GM18505 (cell line): ENCODE measurements around the gene ERAL1.
"Not testable (repeated sequence)": the region's sequence is repeated elsewhere in the genome, so short reads cannot be mapped to it uniquely, and the experiment has no call there.

ENCODE experiments used
- ATAC-seq: cut with Tn5 transposase; IDR thresholded peaks from one replicate; pipeline ENCODE4 v1.9.1; 2021; ENCODE audit not compliant: unreplicated experiment
- POLR2A ChIP-seq: IDR thresholded peaks from 4 replicates; pipeline ENCODE4 v1.6.1; 2011; ENCODE audit warnings: borderline replicate concordance; ENCODE audit not compliant: insufficient read depth, insufficient read length; ENCODE audit errors: extremely low read depth

The ERAL1 gene

GRCh38 chr17:28895794-28896447, 41.1 kb downstream of the ERAL1 start:
- TF ChIP-seq POLR2A: no peak
- no peak for ATAC-seq

GRCh38 chr17:28896491-28896883, 41.7 kb downstream of the ERAL1 start:
- TF ChIP-seq POLR2A: no peak
- no peak for ATAC-seq

GRCh38 chr17:28896884-28897768, 42.3 kb downstream of the ERAL1 start, which contains the start of gene FLOT2:
TSS of gene FLOT2 (minus strand) at chr17:28897733. CDS start at chr17:28897574, 159 bp downstream.
- TF ChIP-seq POLR2A: peak; percentile 51
- ATAC-seq: no peak

DNA sequence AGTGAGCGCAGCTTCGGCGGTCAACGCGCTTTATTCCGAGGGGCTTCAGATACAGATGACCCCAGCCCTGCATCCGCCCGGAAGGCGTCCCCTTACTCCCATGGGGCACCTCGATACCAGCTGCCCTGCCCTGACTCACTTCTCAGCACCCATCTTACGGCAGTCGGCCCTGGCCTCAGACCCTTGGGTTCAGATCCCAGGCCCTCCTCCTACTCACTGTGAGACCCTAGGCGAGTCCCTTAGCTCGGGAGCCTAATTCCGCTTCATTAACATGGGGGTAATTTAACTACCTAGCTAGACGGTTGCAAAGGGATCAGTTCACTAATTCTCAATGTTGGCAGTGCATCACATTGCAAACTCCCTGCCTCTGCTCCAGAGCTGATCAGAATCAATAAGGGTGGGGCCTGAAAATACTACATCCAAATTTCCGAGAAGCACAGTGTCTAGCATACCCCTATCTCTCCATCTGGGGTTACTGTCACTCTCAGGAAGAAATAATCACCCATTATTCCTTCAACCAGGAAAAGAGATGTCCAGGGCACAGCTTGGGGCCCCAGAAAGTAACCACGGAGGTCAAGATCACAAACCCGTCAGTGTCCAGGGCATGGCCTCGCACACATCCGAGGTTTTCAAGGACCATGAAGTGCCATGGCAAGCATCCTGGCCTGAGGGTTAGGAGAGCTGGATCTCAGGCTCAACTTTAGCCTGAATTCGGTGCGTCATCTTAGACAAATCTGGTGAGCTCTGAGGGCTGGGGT, 43.1 kb downstream of the ERAL1 start:
- no peak for ATAC-seq
- TF ChIP-seq POLR2A: no peak

DNA sequence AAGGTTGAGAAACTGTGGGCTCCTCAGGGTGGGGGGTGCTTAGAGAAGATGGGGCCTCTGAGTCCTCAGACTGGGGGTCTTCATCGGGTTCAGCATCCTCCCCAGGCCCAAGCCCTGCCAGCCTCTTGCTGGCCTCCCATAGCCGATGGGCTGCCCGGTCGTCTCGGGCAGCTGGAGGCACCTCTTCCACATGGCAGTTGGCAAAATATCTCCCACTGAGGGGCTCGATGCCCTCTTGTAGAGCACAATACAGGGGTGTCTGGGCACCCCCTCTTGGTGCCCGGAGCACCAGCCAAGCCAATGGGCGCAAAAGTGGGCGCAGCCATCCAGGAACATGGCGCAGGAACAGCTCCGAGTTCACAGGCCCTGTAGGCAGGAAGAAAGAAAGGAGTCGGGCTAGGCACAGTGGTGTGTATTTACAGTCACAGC, 43.7 kb downstream of the ERAL1 start:
- TF ChIP-seq POLR2A: no peak
- no peak for ATAC-seq

DNA sequence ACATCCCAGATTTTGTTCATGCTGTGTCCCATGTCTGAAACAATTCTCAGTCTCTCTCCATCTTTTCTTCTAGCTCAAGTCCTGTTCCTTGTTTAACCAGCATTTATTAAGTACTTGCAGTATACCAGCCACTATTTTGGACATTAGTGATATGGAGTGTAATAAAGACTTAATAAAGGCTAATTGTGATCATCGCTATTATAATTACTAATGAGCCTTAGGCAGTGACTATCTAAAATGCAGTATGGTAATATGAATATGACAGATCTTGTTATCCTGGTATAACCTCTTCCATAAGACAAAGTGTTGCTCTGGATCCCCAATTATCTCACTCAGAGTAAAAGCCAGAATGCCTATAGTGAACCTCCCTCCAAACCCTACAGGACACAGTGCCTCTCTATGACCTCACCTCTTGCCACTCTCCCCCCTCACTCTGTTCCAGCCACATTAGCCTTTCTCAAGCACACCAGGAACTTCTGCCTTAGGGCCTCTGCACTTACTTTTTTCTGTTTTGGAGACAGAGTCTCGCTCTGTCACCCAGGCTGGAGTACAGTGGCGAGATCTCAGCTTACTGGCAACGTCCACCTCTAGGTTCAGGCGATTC, 44.5 kb downstream of the ERAL1 start:
- ATAC-seq: no peak
- TF ChIP-seq POLR2A: no peak

DNA sequence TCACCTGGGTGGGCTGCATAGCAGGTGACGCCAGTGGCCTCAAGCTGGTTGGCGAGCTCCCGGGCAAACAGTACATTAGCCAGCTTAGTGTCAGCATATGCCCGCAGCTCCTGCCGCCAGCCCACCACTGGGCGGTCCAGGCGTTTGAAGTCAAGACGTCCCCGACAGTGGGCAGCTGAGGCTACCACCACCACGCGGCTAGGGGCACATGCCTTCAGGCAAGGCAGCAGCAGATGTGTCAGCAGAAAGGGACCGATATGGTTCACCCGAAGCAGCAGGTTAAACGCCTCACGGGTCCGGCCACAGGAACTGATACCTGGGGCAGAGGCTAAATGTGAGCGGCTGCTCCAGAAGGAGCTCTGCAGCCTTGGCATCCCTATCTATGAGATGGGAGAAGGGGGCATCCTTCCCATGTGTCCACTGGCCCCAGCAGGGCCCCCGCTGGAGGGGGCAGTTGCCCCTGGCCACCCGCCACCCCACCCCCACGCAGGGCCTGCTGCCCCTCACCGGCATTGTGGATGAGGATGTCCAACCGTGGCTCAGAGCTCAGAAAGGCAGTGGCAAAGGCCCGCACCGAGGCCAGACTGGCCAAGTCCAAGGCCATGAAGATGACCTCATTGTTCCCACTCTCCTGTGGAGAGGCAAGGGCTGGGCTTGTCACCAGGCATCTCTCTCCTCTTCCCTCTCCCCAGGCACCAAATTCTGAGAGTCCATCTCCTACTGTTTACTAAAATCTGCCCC, 46.3 kb downstream of the ERAL1 start:
- no peak for TF ChIP-seq POLR2A
- ATAC-seq: no peak

DNA sequence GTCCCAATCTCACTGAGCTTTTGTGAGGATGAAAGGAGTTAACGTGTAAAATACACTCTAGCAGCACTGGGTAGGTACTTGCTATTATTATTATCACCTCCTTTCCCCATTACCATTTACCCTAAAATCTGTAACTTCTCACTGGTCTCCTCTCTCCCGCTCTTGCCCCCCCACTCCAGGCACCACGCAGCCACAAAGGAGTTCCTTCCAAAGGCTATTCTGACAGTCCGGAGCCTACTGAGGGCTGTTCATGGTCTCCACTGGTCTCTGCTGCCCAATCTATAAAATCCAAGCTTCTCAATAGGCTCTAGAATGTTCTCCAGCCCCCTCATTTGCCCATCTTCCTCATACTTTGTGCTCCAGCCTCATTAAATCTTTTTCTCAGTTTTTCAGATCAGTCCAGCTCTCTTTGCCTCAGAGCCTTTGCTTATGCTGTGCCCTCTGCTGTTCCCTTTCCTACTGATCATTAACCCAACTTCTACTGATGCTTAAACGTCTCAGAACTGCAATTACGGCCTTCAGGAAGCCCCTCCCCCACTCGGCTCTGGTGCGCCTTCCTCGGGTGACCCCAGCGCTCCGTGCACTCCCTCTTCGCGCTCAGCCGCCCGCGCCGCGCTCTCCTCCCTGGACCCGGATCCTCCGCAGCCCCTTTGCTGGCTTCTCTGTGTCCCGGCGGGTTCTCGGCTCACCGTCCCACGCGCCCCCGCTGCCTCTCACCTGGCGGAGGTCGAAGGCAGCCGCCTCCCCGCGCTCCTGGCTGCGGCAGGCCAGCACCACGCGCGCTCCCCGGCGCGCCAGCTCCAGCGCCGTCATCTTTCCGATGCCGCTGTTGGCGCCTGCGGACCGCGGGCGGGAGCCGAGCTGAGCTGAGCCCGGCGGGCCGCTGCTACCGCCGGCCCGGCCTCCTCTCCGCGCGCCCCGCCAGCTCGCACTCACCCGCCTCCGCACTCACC, 47.3 kb downstream of the ERAL1 start:
- TF ChIP-seq POLR2A: no peak
- peak; percentile 44 for ATAC-seq

DNA sequence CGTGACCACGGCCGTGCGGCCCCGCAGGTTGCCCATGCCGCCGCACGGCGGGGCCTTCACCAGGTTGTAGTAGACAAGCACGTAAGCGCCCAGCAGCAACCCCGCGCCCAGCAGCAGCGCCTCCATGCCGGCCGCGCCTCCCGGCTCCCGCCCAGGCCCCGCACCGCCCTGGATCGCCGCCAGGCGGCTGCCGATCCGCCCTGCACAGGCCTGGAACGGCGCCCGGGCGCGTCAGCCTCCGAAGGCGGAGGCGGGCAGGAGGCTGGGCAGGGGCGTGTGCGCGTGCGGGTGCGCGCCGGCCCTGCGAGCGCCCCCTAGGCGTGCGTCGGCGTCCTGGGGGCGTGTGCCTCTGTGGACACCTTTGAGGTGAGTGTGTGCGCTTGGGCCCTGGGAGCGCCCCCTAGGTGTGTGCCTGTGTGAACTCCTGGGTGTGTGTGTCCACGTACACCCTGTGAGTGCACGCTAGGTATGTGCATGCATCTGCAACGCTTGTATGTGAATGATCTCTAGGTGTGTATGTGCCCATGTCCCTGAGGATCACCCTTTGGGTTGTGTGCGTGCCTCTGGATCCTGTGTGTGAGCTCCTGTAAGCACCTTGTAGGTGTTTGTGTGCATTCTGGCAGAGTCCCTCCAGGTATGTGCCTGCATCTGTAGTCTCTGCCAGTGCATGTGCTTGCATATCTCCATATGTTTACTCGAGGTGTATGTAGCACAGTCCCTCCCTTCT, 48.2 kb downstream of the ERAL1 start, which contains the start of gene DHRS13:
Gene DHRS13 (minus strand): TSS at position 261 of the 727 bp plus-strand sequence. CDS start 135 bp downstream, at position 126.
- TF ChIP-seq POLR2A: peak; percentile 42
- ATAC-seq: peak; percentile 80

DNA sequence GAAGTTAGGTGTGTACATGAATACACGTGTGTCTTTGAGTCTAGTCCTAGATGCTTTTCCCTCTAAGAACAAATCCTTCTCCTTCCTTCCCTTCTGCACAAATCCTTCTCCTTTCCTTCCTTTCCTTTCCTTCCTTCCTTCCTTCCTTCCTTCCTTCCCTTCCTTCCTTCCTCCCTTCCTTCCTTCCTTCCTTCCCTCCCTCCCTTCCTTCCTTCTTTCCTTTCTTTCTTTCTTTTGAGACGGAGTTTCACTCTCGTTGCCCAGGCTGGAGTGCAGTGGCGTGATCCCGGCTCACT, 48.7 kb downstream of the ERAL1 start:
- not testable (repeated sequence) for ATAC-seq

GRCh38 chr17:28904800-28905199, 50.0 kb downstream of the ERAL1 start:
- ATAC-seq: no peak
- no peak for TF ChIP-seq POLR2A

DNA sequence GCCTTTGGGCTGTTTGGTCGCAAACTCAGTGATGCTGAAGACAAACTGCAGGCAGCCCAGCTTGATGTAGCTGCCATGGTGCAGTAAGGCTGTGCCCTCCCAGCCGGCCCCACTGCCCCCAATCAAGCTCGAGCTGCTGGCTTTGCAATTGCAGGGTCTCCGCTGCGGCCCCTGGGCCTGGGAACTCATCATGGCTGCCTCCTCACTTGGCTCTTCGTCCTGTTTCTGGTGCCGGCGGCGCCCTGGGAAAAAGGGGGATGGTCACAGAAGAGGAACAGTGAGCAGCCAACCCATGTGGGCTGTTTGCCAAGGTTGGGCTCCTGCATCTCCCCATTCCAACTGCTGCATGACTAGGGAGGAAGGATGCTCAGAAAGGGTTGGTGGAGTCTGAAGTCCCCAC, 51.5 kb downstream of the ERAL1 start:
- no peak for TF ChIP-seq POLR2A
- no peak for ATAC-seq
